GM12878 (cell line): ENCODE data around the gene TCF15. TPM values are rescaled to one million over a fixed set of nuclear protein-coding genes. Genes with fewer than 3 reads are reported as not detected.

Source experiments
- ATAC-seq: fragments of 200-7000 bp; cut with Tn5 transposase; 3 replicates; pipeline ENCODE4 v1.9.1; 2020; ENCODE audit warnings: mild to moderate bottlenecking, moderate library complexity
- BruUV-seq: library from RNA; stranded (reverse); fragments of 400-500 nt; replicated peaks from 2 replicates; lab custom pipeline; 2021; lab: Mats Ljungman, UMichigan
- CTCF ChIA-PET: fragments of 300-600 bp; sonication (Branson Sonifier 250); formaldehyde crosslinking; extraction: SDS; loops from one replicate; lab custom pipeline; 2021; ENCODE audit warnings: inconsistent platforms; lab: Yijun Ruan, JAX
- POLR2A ChIA-PET: fragments of 350-600 bp; formaldehyde crosslinking; extraction: SDS; loops from one replicate; lab custom pipeline; 2021; ENCODE audit warnings: inconsistent platforms; lab: Charles Lee
- RAD21 ChIA-PET: fragments of 300-600 bp; sonication (Branson Sonifier 250); formaldehyde crosslinking; loops from one replicate; lab custom pipeline; 2023; ENCODE audit warnings: antibody characterized with exemption; ENCODE audit not compliant: unreplicated experiment; lab: Charles Lee
- SMC1A ChIA-PET: fragments of 300-600 bp; sonication (Branson Sonifier 250); formaldehyde crosslinking; loops from one replicate; lab custom pipeline; 2023; ENCODE audit not compliant: unreplicated experiment, uncharacterized antibody; lab: Charles Lee
- DNase-seq: peaks from one replicate; pipeline ENCODE4 v3.0.0-alpha.2; 2011; ENCODE audit warnings: low read depth, low spot score
- FAIRE-seq: peaks from 3 replicates; lab custom pipeline; 2011; peaks lifted over from hg19 to GRCh38; lab: Jason Lieb, UNC
- H2AFZ ChIP-seq: 2 replicates; pipeline ENCODE4 v1.6.0; 2011; ENCODE audit warnings: low read depth, low read length, control low read depth; ENCODE audit not compliant: control insufficient read depth
- H3K27ac ChIP-seq: 2 replicates; pipeline ENCODE4 v1.5.1; 2011; ENCODE audit warnings: control low read depth; ENCODE audit not compliant: control insufficient read depth, insufficient read depth
- H3K27me3 ChIP-seq, 2 experiments: replicated peaks in 1 of 2; 2 replicates each; pipeline versions ENCODE4 v1.6.0 to v1.6.1; 2011; ENCODE audit warnings: low read length in 1 of 2; ENCODE audit not compliant: control insufficient read depth in 2 of 2, insufficient read depth in 2 of 2
- H3K36me3 ChIP-seq, 2 experiments: 2 replicates each; pipeline ENCODE4 v1.5.1; 2011; ENCODE audit warnings: low read length in 1 of 2; ENCODE audit not compliant: control insufficient read depth in 2 of 2, insufficient read depth in 2 of 2
- H3K4me1 ChIP-seq: 2 replicates; pipeline ENCODE4 v1.6.1; 2011; ENCODE audit warnings: mild to moderate bottlenecking, low read length, moderate library complexity, mixed read lengths; ENCODE audit not compliant: control insufficient read depth, insufficient read depth
- H3K4me2 ChIP-seq: 2 replicates; pipeline ENCODE4 v1.6.0; 2011; ENCODE audit warnings: control low read depth; ENCODE audit not compliant: control insufficient read depth, insufficient read depth
- H3K4me3 ChIP-seq: fragments of 200-600 bp; sonication (generic); 2 replicates; pipeline ENCODE4 v1.5.1; 2016
- H3K79me2 ChIP-seq: 2 replicates; pipeline ENCODE4 v1.6.0; 2011; ENCODE audit warnings: low read length; ENCODE audit not compliant: control insufficient read depth, insufficient read depth
- H3K9ac ChIP-seq: 2 replicates; pipeline ENCODE4 v1.8.0; 2011; ENCODE audit warnings: low read length, control low read depth, mixed read lengths; ENCODE audit not compliant: control insufficient read depth, insufficient read depth
- H3K9me3 ChIP-seq: replicated peaks from 3 replicates; pipeline ENCODE4 v1.5.1; 2011; ENCODE audit warnings: mild to moderate bottlenecking, low read length; ENCODE audit not compliant: control insufficient read depth, insufficient read depth
- H4K20me1 ChIP-seq: 2 replicates; pipeline ENCODE4 v1.6.0; 2011; ENCODE audit not compliant: control insufficient read depth, insufficient read depth
- NR2F1 ChIP-seq: fragments of 450-650 bp; conservative IDR thresholded peaks from 2 replicates; pipeline ENCODE4 v1.6.1; 2017; ENCODE audit warnings: mild to moderate bottlenecking
- PRDM15 ChIP-seq: fragments of 450-650 bp; formaldehyde crosslinking; IDR thresholded peaks from 2 replicates; pipeline ENCODE4 v1.4.0; 2020; ENCODE audit warnings: mild to moderate bottlenecking, moderate library complexity
- SREBF1 ChIP-seq: IDR thresholded peaks from 2 replicates; pipeline ENCODE4 v1.6.1; 2012; ENCODE audit warnings: mild to moderate bottlenecking, low read length
- WGBS: methylation state at CpG from one replicate; pipeline ENCODE4 v1.1.6; 2016; ENCODE audit warnings: low lambda C conversion rate; ENCODE audit not compliant: insufficient replicate concordance, insufficient coverage; ENCODE audit errors: missing lambda C conversion rate; 5-methylcytosine and 5-hydroxymethylcytosine counted together
- in situ Hi-C: fragments of 300-500 bp; cut with MboI; formaldehyde crosslinking; loops from 9 replicates; pipeline ENCODE4 v1.14.3; 2018; ENCODE audit warnings: mixed read lengths
- intact Hi-C: fragments of 100-400 bp; cut with micrococcal nuclease; formaldehyde crosslinking; loops from one replicate; pipeline ENCODE4 v1.14.2; 2022; ENCODE audit not compliant: unreplicated experiment
- polyA plus RNA-seq, 11 experiments: library from polyadenylated mRNA; depleted of rRNA in 4 of 11; unstranded in 6 of 11; stranded (reverse) in 5 of 11; fragments of >200 nt; fragmentation: Nextera tagmentation in 4 of 11; fragmentation: Illumina TruSeq in 1 of 11; extraction: Ambion mirVana in 4 of 11; extraction: Trizol in 1 of 11; gene quantifications; 1 replicate in 1 of 11; 2 replicates in 10 of 11; pipeline versions ENCODE4 v1.2.1 to v1.2.3, GENCODE V29; 2011 to 2016; ENCODE audit warnings: inconsistent platforms in 2 of 11, missing spikeins in 2 of 11, low read depth in 1 of 11
- total RNA-seq, 4 experiments: library from RNA; depleted of rRNA in 3 of 4; stranded (reverse); fragments of >200 nt in 3 of 4; fragmentation: Illumina TruSeq in 1 of 4; extraction: Trizol in 1 of 4; gene quantifications; 2 replicates each; pipeline versions ENCODE4 v1.2.1 to v1.2.3, GENCODE V29; 2013 to 2021

Gene TCF15
- total and polyA plus RNA-seq, 10 of the 15 experiments (the other 5 are each of a cell fraction or from before 2014, with no cell fraction given), result 0.08 TPM; not detected in 9

- ATAC-seq (no peak), DNase-seq (no peak), FAIRE-seq (no peak)
- H3K4me3 ChIP-seq, result no peak overlapping the region
- H3K4me1 ChIP-seq, result no peaks in the 10 kb centered on the region
- RAD21 ChIA-PET, result interaction anchor here (0.7 to 4.3 kb wide), 19 partner anchors 22 to 311 kb away, joined by 3 to 35 read pairs (median 5); partner anchors contain the start of gene CSNK2A1
- no peaks in the 10 kb centered on the region for H3K9me3 ChIP-seq
- H2AFZ ChIP-seq, result no peak overlapping the region
- SMC1A ChIA-PET, result interaction anchor here (0.8 to 5.2 kb wide), 21 partner anchors 11 to 290 kb away, joined by 3 to 75 read pairs (median 5); partner anchors contain the start of gene CSNK2A1
- POLR2A ChIA-PET, result interaction anchor here (1.1 kb wide), 1 partner anchor 83 kb away, joined by 3 read pairs; no protein-coding TSS in a partner anchor
- CTCF ChIA-PET, result interaction anchor here (0.6 to 7.5 kb wide), 40 partner anchors 11 to 1884 kb away, joined by 3 to 190 read pairs (median 5); partner anchors contain the start of gene CSNK2A1
- H3K27me3 ChIP-seq, result no peaks in the 10 kb centered on the region
- in situ Hi-C loops (loop anchor here (5.0 kb wide), 2 partner anchors 83 to 293 kb away; no protein-coding TSS in a partner anchor), intact Hi-C loops (loop anchor here (1.0 kb wide), 2 partner anchors 84 to 291 kb away; no protein-coding TSS in a partner anchor)
- no TSS peak for BruUV-seq
- no peaks in the 10 kb centered on the region for H4K20me1 ChIP-seq
- WGBS, result 82% methylated on average over 11 of the region's 11 CpGs
- H3K36me3 ChIP-seq, result peaks cover 0 to 4% of the 10 kb centered on the region in 2 experiments; a peak in 3 of 4 replicates
- H3K9ac ChIP-seq, result no peak overlapping the region
- no peaks in the 10 kb centered on the region for H3K79me2 ChIP-seq
- no peak for TF ChIP-seq PRDM15 (CRISPR knock-in tag)
- no peak for TF ChIP-seq NR2F1
- TF ChIP-seq SREBF1, result no peak
- no peak overlapping the region for H3K4me2 ChIP-seq
- no peak overlapping the region for H3K27ac ChIP-seq
These were observed 34.7 kb upstream of the TCF15 start for GRCh38 chr20:644692-645317.
